Hepatocyte (in vitro differentiated cells): ENCODE data around the gene CCBE1. TPM values are rescaled to one million over a fixed set of nuclear protein-coding genes. Genes with fewer than 3 reads are reported as not detected.

ENCODE experiments used
- DNase-seq: peaks from one replicate; pipeline ENCODE4 v3.0.0-alpha.2; 2016; ENCODE audit warnings: low spot score
- H2AFZ ChIP-seq: fragments of 200-600 bp; sonication (generic); 2 replicates; pipeline ENCODE4 v1.6.0; 2016; ENCODE audit warnings: antibody characterized with exemption, mild to moderate bottlenecking
- H3K27ac ChIP-seq: fragments of 200-600 bp; sonication (generic); 2 replicates; pipeline ENCODE4 v1.5.1; 2016; ENCODE audit warnings: mild to moderate bottlenecking
- H3K27me3 ChIP-seq: fragments of 200-600 bp; sonication (generic); 2 replicates; pipeline ENCODE4 v1.6.1; 2016
- H3K36me3 ChIP-seq: fragments of 200-600 bp; sonication (generic); replicated peaks from 2 replicates; pipeline ENCODE4 v1.5.1; 2016; ENCODE audit warnings: low read depth; ENCODE audit not compliant: insufficient read depth
- H3K4me1 ChIP-seq: fragments of 200-600 bp; sonication (generic); 2 replicates; pipeline ENCODE4 v1.5.1; 2016; ENCODE audit warnings: mild to moderate bottlenecking, moderate library complexity; ENCODE audit not compliant: insufficient read depth
- H3K4me2 ChIP-seq: fragments of 200-600 bp; sonication (generic); 2 replicates; pipeline ENCODE4 v1.6.0; 2016
- H3K4me3 ChIP-seq: fragments of 200-600 bp; sonication (generic); 2 replicates; pipeline ENCODE4 v1.5.1; 2016; ENCODE audit warnings: mild to moderate bottlenecking
- H3K79me2 ChIP-seq: fragments of 200-600 bp; sonication (generic); 2 replicates; pipeline ENCODE4 v1.6.0; 2017; ENCODE audit warnings: mild to moderate bottlenecking
- H3K9me2 ChIP-seq: fragments of 200-600 bp; sonication (generic); replicated peaks from 2 replicates; pipeline ENCODE4 v1.6.0; 2017; ENCODE audit warnings: mild to moderate bottlenecking; ENCODE audit not compliant: insufficient read depth
- H3K9me3 ChIP-seq: fragments of 200-600 bp; sonication (generic); 2 replicates; pipeline ENCODE4 v1.5.1; 2016; ENCODE audit warnings: low read depth, mild to moderate bottlenecking
- H4K20me1 ChIP-seq: fragments of 200-600 bp; sonication (generic); 2 replicates; pipeline ENCODE4 v1.6.0; 2016; ENCODE audit warnings: mild to moderate bottlenecking; ENCODE audit not compliant: insufficient read depth, poor library complexity, severe bottlenecking
- EZH2 ChIP-seq: fragments of 200-600 bp; sonication (generic); IDR thresholded peaks from 2 replicates; pipeline ENCODE4 v1.6.1; 2016; ENCODE audit warnings: antibody characterized with exemption, mild to moderate bottlenecking, borderline replicate concordance
- EZH2phosphoT487 ChIP-seq: fragments of 200-600 bp; sonication (generic); IDR thresholded peaks from one replicate; pipeline ENCODE4 v1.6.1; 2018; ENCODE audit warnings: antibody characterized with exemption, mild to moderate bottlenecking, low read depth, moderate library complexity; ENCODE audit not compliant: unreplicated experiment, severe bottlenecking
- WGBS: methylation state at CpG from one replicate; pipeline ENCODE4 v1.1.6; 2016; ENCODE audit warnings: low lambda C conversion rate; ENCODE audit errors: missing lambda C conversion rate; 5-methylcytosine and 5-hydroxymethylcytosine counted together
- polyA plus RNA-seq: library from polyadenylated mRNA; unstranded; fragments of >200 nt; fragmentation: Nextera tagmentation; extraction: Ambion mirVana; gene quantifications from 2 replicates; pipeline ENCODE4 v1.2.1, GENCODE V29; 2016
- total RNA-seq: library from RNA; depleted of rRNA; stranded (reverse); fragments of >200 nt; gene quantifications from 2 replicates; pipeline ENCODE4 v1.2.3, GENCODE V29; 2014
- TF ChIP-seq, protein P1 (sequence below): fragments of 200-600 bp; sonication (generic); IDR thresholded peaks from 2 replicates; pipeline ENCODE4 v1.5.1; 2016; ENCODE audit warnings: antibody characterized with exemption, mild to moderate bottlenecking; ENCODE audit not compliant: poor library complexity

CCBE1 gene
- total and polyA plus RNA-seq, 2 experiments from 2014 or later, result 3.1 to 9.2 TPM

DNA sequence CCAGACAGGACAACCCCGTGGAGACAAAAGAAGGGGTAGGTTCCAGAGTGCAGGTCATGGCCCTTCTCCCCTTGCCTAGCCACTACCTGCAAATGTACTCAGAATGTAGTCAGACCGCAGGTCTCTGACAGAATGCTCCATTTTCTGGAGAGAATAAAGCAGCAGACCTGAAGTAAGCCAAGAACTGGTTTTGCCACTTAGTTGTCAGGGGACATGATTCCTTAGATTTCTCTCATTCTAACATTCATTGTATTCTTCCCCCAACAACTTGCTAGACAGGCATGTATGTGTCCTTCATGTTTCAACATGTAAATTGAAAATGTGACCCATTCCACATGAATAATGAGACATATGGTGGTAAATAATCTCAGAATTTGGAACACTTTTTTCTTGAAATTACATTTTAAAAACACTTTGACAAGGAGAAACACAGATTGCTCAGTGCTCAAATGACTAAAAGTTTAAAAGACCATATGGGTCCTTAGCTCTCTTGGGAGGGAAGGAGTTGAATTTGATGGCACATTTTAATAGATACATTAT, 142.4 kb downstream of the CCBE1 start:
- Histone ChIP-seq H4K20me1 (no peaks in the 10 kb centered on the region), H3K4me2 (no peak overlapping the region), H3K27me3 (no peaks in the 10 kb centered on the region), H3K9me3 (no peaks in the 10 kb centered on the region), H3K79me2 (no peaks in the 10 kb centered on the region), H3K4me1 (peaks cover 4% of the 10 kb centered on the region), H3K36me3 (no peaks in the 10 kb centered on the region), H2AFZ (no peak overlapping the region), H3K9me2 (no peaks in the 10 kb centered on the region), H3K27ac (no peak overlapping the region), H3K4me3 (no peak overlapping the region)
- WGBS, result 72% methylated on average over 2 of the region's 2 CpGs
- DNase-seq, result no peak
- TF ChIP-seq, protein P1, sequence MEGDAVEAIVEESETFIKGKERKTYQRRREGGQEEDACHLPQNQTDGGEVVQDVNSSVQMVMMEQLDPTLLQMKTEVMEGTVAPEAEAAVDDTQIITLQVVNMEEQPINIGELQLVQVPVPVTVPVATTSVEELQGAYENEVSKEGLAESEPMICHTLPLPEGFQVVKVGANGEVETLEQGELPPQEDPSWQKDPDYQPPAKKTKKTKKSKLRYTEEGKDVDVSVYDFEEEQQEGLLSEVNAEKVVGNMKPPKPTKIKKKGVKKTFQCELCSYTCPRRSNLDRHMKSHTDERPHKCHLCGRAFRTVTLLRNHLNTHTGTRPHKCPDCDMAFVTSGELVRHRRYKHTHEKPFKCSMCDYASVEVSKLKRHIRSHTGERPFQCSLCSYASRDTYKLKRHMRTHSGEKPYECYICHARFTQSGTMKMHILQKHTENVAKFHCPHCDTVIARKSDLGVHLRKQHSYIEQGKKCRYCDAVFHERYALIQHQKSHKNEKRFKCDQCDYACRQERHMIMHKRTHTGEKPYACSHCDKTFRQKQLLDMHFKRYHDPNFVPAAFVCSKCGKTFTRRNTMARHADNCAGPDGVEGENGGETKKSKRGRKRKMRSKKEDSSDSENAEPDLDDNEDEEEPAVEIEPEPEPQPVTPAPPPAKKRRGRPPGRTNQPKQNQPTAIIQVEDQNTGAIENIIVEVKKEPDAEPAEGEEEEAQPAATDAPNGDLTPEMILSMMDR, result no peak
- TF ChIP-seq EZH2phosphoT487 (no peak), EZH2 (no peak)

DNA sequence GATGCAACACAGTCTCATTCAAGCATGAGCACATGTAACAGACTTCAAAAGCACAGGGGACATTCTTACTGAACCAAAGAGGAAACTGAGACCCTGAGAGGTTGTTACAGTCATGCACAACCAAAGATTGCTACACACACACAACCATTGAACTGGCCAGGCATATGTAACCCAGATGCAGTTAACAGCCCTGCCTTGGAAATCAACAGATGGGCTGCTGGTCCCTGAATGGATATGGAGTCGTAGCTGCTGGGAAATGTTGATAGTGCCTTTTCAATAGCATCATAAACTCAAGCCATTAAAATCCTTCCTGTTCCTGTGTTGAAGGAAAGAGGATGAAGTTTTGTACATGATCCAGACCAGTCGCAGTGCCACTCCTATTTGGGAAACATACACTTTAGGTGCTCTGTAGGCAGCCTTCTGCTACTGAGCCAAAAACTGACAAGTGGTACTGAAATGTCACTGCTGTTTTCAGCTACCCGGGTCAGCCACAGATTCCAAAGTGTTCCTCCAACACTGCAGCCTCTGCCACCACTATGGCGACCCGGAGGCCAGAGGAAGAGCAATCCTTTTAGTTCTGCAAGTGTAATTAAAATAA, 143.9 kb downstream of the CCBE1 start:
- H2AFZ ChIP-seq, result no peak overlapping the region

DNA sequence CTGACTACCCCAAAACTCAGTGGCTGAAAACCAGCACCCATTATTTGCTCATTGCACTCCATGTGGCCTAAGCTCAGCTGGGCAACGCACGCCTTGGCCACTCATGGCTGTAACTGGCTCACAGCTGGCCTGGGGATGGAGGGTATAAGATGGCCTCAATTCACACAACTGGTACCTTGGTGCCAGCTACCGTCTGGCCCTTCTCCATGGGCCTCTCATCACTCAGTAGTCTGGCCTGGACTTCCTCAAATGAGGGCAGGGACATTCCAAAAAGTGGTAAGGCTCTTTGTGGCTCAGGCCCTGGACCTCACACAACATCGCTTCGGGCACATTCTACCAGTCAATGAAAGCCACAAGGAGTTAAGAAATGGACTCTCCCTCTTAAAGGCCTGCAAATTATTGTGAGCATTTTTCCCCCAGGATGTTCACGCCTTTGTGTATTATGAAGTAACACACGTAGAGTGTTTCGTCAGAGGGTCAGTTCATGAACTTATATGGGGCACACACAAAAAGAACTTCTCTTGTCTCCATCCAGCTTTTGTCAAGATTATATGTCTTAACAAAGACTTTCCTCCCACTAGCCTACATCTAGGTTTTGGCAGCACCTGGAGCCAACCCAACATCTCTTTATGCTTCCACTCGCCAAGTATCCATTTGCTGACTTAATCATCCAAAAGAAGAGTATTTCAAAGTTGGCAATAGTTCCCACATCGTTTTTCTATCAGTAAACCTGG, 145.2 kb downstream of the CCBE1 start:
- no peaks in the 10 kb centered on the region for H3K79me2 ChIP-seq

More for the DNA sequence above, 143.9 kb downstream of the CCBE1 start:
- Histone ChIP-seq H4K20me1 (no peaks in the 10 kb centered on the region), H3K9me3 (no peaks in the 10 kb centered on the region), H3K4me3 (no peak overlapping the region), H3K79me2 (no peaks in the 10 kb centered on the region), H3K27ac (no peak overlapping the region), H3K36me3 (no peaks in the 10 kb centered on the region), H3K4me1 (peaks cover 4% of the 10 kb centered on the region), H3K27me3 (no peaks in the 10 kb centered on the region), H3K9me2 (no peaks in the 10 kb centered on the region), H3K4me2 (no peak overlapping the region)
- 69% methylated on average over 5 of the region's 5 CpGs for WGBS
- TF ChIP-seq, protein P1, result no peak
- TF ChIP-seq EZH2phosphoT487 (no peak), EZH2 (no peak)
- no peak for DNase-seq

More for the DNA sequence above, 145.2 kb downstream of the CCBE1 start:
- 87% methylated on average over 10 of the region's 10 CpGs for WGBS
- no peak for DNase-seq
- H3K4me2 ChIP-seq, result no peak overlapping the region
- no peaks in the 10 kb centered on the region for H4K20me1 ChIP-seq
- peaks cover 16% of the 10 kb centered on the region for H3K4me1 ChIP-seq
- H3K9me3 ChIP-seq, result no peaks in the 10 kb centered on the region
- H3K27ac ChIP-seq, result no peak overlapping the region
- no peaks in the 10 kb centered on the region for H3K36me3 ChIP-seq
- no peak for TF ChIP-seq EZH2phosphoT487
- TF ChIP-seq, protein P1, result no peak
- TF ChIP-seq EZH2, result no peak
- H3K4me3 ChIP-seq, result no peak overlapping the region
- H2AFZ ChIP-seq, result no peak overlapping the region
- H3K9me2 ChIP-seq, result no peaks in the 10 kb centered on the region
- no peaks in the 10 kb centered on the region for H3K27me3 ChIP-seq
